ENCODE data around the gene PCID2.

PCID2 gene

DNA sequence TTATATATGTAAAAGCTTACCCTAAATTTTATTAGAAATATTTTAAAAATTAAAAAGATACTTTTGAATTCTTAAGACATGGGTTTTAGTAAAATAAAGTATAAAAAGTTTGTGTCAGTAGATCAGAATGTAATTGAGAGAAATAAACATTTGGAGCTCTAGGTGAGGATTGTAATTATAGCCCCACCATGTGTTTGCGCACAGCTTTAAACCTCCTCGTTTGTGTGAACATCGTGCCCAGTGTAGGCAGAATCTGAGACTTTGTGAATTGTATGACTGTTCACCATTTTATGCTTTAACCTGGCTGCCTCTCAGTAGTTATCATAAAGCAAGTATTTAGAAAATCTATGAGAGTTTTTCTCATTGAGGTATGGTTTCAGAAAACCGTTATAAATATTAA, 30.1 kb upstream of the PCID2 start:
- ChIA-PET POLR2A (no interaction called here), CTCF (interaction anchor here (0.6 kb wide), 1 partner anchor 126 kb away, joined by 8 read pairs; no protein-coding TSS in a partner anchor)
- TF ChIP-seq SUZ12 (IDR thresholded peaks at IDR 0.05), result no peak
- TF ChIP-seq PKNOX1 (IDR thresholded peaks at IDR 0.05), result no peak
- no peak for TF ChIP-seq ELF4 (IDR thresholded peaks at IDR 0.05)
- no peak for TF ChIP-seq L3MBTL2 (conservative IDR thresholded peaks at IDR 0.05)
- TF ChIP-seq NFRKB (IDR thresholded peaks at IDR 0.05), result no peak
- TF ChIP-seq FOXK2 (IDR thresholded peaks at IDR 0.05), result no peak
- TF ChIP-seq ZNF384 (IDR thresholded peaks at IDR 0.05), result no peak
- TF ChIP-seq ARNT (IDR thresholded peaks at IDR 0.05), result no peak
- TF ChIP-seq BHLHE40 (IDR thresholded peaks at IDR 0.05; ENCODE audit: borderline replicate concordance), result no peak
- TF ChIP-seq LEF1 (IDR thresholded peaks at IDR 0.05; ENCODE audit: borderline replicate concordance), result no peak
- no peak for TF ChIP-seq SP1 (IDR thresholded peaks at IDR 0.05)
- no peak for TF ChIP-seq CTBP1 (IDR thresholded peaks at IDR 0.05; ENCODE audit: borderline replicate concordance)
- no peak for TF ChIP-seq TARDBP (IDR thresholded peaks at IDR 0.05)
- no peak for TF ChIP-seq FOXM1 (IDR thresholded peaks at IDR 0.05; ENCODE audit: borderline replicate concordance)
- DNase-seq (ENCODE audit: extremely low spot score), result no peak

DNA sequence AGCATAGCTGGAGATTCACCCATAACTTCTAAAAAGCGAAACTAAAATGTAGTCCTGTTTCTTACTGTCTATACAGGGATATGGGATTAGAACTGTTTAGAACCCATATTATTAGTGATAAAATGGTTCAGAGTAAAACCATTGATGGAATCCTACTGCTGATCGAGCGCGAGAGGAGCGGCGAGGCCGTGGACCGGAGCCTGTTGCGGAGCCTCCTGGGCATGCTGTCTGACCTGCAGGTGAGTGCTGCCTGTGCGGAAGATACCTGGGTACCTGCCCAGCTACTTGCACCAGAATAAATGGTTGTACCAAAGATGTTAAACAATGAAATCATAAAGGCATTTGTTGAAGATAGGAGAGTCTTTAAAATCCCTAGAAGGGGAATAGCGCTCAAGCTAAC, 24.6 kb upstream of the PCID2 start:
- TF ChIP-seq SUZ12 (IDR thresholded peaks at IDR 0.05) (no peak), ZNF384 (IDR thresholded peaks at IDR 0.05) (no peak), FOXK2 (IDR thresholded peaks at IDR 0.05) (no peak), LEF1 (IDR thresholded peaks at IDR 0.05; ENCODE audit: borderline replicate concordance) (no peak), HDGF (IDR thresholded peaks at IDR 0.05; ENCODE audit: borderline replicate concordance) (no peak)
- POLR2A ChIA-PET, result no interaction called here
- DNase-seq (ENCODE audit: extremely low spot score), result no peak
- CTCF ChIA-PET, result no interaction called here

- no peak for DNase-seq (ENCODE audit: extremely low spot score)
- ChIA-PET CTCF (no interaction called here), POLR2A (no interaction called here)
- no peak for TF ChIP-seq FOXM1 (IDR thresholded peaks at IDR 0.05; ENCODE audit: borderline replicate concordance)
- TF ChIP-seq TARDBP (IDR thresholded peaks at IDR 0.05), result no peak
- no peak for TF ChIP-seq SP1 (IDR thresholded peaks at IDR 0.05)
- no peak for TF ChIP-seq ARNT (IDR thresholded peaks at IDR 0.05)
- no peak for TF ChIP-seq NFRKB (IDR thresholded peaks at IDR 0.05)
- TF ChIP-seq LEF1 (IDR thresholded peaks at IDR 0.05; ENCODE audit: borderline replicate concordance), result no peak
- no peak for TF ChIP-seq SUZ12 (IDR thresholded peaks at IDR 0.05)
- no peak for TF ChIP-seq ELF4 (IDR thresholded peaks at IDR 0.05)
- TF ChIP-seq L3MBTL2 (conservative IDR thresholded peaks at IDR 0.05), result no peak
Observed at GRCh38 chr13:113232208-113233003, 23.9 kb upstream of the PCID2 start.

- TF ChIP-seq PKNOX1 (IDR thresholded peaks at IDR 0.05) (no peak), HDGF (IDR thresholded peaks at IDR 0.05; ENCODE audit: borderline replicate concordance) (no peak), CTBP1 (IDR thresholded peaks at IDR 0.05; ENCODE audit: borderline replicate concordance) (no peak), FOXM1 (IDR thresholded peaks at IDR 0.05; ENCODE audit: borderline replicate concordance) (no peak), ARNT (IDR thresholded peaks at IDR 0.05) (no peak), ELF4 (IDR thresholded peaks at IDR 0.05) (no peak), BHLHE40 (IDR thresholded peaks at IDR 0.05; ENCODE audit: borderline replicate concordance) (no peak), ZNF384 (IDR thresholded peaks at IDR 0.05) (no peak), SUZ12 (IDR thresholded peaks at IDR 0.05) (no peak)
- ChIA-PET POLR2A (no interaction called here), CTCF (no interaction called here)
- DNase-seq (ENCODE audit: extremely low spot score), result no peak
Observed at GRCh38 chr13:113231306-113232207, 23.1 kb upstream of the PCID2 start.

- POLR2A ChIA-PET, result no interaction called here
- CTCF ChIA-PET, result no interaction called here
Observed at GRCh38 chr13:113229791-113230190, 21.3 kb upstream of the PCID2 start.

More at GRCh38 chr13:113229791-113230190, 21.3 kb upstream of the PCID2 start:
- DNase-seq (ENCODE audit: extremely low spot score), result no peak
- no peak for TF ChIP-seq PKNOX1 (IDR thresholded peaks at IDR 0.05)
- TF ChIP-seq ELF4 (IDR thresholded peaks at IDR 0.05), result no peak
- no peak for TF ChIP-seq FOXK2 (IDR thresholded peaks at IDR 0.05)
- no peak for TF ChIP-seq BHLHE40 (IDR thresholded peaks at IDR 0.05; ENCODE audit: borderline replicate concordance)
- no peak for TF ChIP-seq NFRKB (IDR thresholded peaks at IDR 0.05)
- TF ChIP-seq TARDBP (IDR thresholded peaks at IDR 0.05), result no peak
- no peak for TF ChIP-seq ARNT (IDR thresholded peaks at IDR 0.05)
- TF ChIP-seq SUZ12 (IDR thresholded peaks at IDR 0.05), result no peak
- TF ChIP-seq L3MBTL2 (conservative IDR thresholded peaks at IDR 0.05), result no peak
- no peak for TF ChIP-seq SP1 (IDR thresholded peaks at IDR 0.05)
- TF ChIP-seq HDGF (IDR thresholded peaks at IDR 0.05; ENCODE audit: borderline replicate concordance), result no peak
- no peak for TF ChIP-seq FOXA1 (IDR thresholded peaks at IDR 0.05)

Measured in HEK293T (cell line).